Measurements from ENCODE around the gene SFXN5.

DNA sequence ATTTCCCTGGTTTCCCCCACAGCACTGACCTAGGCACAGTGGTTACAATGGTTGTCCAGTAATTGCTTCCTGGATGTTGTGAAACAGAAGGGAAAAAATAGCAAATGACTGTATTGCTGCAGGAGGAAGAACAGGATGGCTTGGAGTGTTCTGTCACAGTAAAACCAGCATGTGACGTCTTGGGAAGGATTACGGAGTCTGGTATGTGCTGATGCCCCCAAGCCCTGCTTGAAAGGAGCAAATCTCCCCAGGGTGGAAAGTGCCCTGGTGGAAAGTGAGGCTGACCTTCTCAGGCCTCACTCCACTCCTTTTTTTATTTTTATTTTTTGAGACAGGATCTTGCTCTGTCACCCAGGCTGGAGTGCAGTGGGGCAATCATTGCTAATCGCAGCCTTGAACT is 33.4 kb upstream of the SFXN5 start:
- TF ChIP-seq, protein P1, sequence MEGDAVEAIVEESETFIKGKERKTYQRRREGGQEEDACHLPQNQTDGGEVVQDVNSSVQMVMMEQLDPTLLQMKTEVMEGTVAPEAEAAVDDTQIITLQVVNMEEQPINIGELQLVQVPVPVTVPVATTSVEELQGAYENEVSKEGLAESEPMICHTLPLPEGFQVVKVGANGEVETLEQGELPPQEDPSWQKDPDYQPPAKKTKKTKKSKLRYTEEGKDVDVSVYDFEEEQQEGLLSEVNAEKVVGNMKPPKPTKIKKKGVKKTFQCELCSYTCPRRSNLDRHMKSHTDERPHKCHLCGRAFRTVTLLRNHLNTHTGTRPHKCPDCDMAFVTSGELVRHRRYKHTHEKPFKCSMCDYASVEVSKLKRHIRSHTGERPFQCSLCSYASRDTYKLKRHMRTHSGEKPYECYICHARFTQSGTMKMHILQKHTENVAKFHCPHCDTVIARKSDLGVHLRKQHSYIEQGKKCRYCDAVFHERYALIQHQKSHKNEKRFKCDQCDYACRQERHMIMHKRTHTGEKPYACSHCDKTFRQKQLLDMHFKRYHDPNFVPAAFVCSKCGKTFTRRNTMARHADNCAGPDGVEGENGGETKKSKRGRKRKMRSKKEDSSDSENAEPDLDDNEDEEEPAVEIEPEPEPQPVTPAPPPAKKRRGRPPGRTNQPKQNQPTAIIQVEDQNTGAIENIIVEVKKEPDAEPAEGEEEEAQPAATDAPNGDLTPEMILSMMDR (IDR thresholded peaks at IDR 0.05): no peak
- TF ChIP-seq POLR2A (IDR thresholded peaks at IDR 0.05): no peak

Data from testis (tissue), 2 donors.